ES-I3 (cell line): ENCODE data around the gene FAM78A.
A peak's percentile ranks its signal among the peaks of the same experiment; 100 is the strongest.

Experiments
- H3K36me3 ChIP-seq: 2 replicates; pipeline ENCODE4 v1.6.1; 2013; ENCODE audit warnings: mild to moderate bottlenecking, low read length, control low read depth, moderate library complexity; ENCODE audit not compliant: insufficient read depth
- H3K4me1 ChIP-seq: 2 replicates; pipeline ENCODE4 v1.6.1; 2013; ENCODE audit warnings: mild to moderate bottlenecking, control low read depth, low read length; ENCODE audit not compliant: insufficient read depth
- H3K9ac ChIP-seq: 2 replicates; pipeline ENCODE4 v1.6.1; 2013; ENCODE audit warnings: low read depth, mild to moderate bottlenecking, low read length, moderate library complexity
- H3K9me3 ChIP-seq: 2 replicates; pipeline ENCODE4 v1.6.1; 2013; ENCODE audit warnings: mild to moderate bottlenecking, low read length, moderate library complexity; ENCODE audit not compliant: control insufficient read depth, insufficient read depth

The FAM78A gene

GRCh38 chr9:131236161-131236560 lies 40.1 kb downstream of the FAM78A start:
- H3K9ac ChIP-seq = no peak overlapping the region

GRCh38 chr9:131235480-131235851 lies 40.8 kb downstream of the FAM78A start:
- Histone ChIP-seq H3K9ac (no peak overlapping the region), H3K9me3 (no peaks in the 10 kb centered on the region), H3K36me3 (peaks cover 14% of the 10 kb centered on the region), H3K4me1 (peaks cover 13% of the 10 kb centered on the region)

More at GRCh38 chr9:131236161-131236560, 40.1 kb downstream of the FAM78A start:
- Histone ChIP-seq H3K4me1 (peaks cover 13% of the 10 kb centered on the region), H3K9me3 (no peaks in the 10 kb centered on the region), H3K36me3 (peaks cover 14% of the 10 kb centered on the region)

- Histone ChIP-seq H3K4me1 (peaks cover 13% of the 10 kb centered on the region), H3K9ac (no peak overlapping the region), H3K36me3 (peaks cover 14% of the 10 kb centered on the region), H3K9me3 (no peaks in the 10 kb centered on the region)
Observed at GRCh38 chr9:131234799-131235479, 41.4 kb downstream of the FAM78A start.

- Histone ChIP-seq H3K9ac (no peak overlapping the region), H3K4me1 (peaks cover 16% of the 10 kb centered on the region), H3K9me3 (no peaks in the 10 kb centered on the region), H3K36me3 (peaks cover 22% of the 10 kb centered on the region)
Observed at GRCh38 chr9:131233995-131234394, 42.3 kb downstream of the FAM78A start.

- Histone ChIP-seq H3K36me3 (peaks cover 22% of the 10 kb centered on the region), H3K9ac (no peak overlapping the region), H3K4me1 (peaks cover 16% of the 10 kb centered on the region), H3K9me3 (no peaks in the 10 kb centered on the region)
Observed at GRCh38 chr9:131233556-131233955, 42.8 kb downstream of the FAM78A start.

GRCh38 chr9:131228988-131229387 lies 47.3 kb downstream of the FAM78A start:
- Histone ChIP-seq H3K4me1 (peaks cover 30% of the 10 kb centered on the region), H3K9ac (no peak overlapping the region), H3K9me3 (no peaks in the 10 kb centered on the region), H3K36me3 (peaks cover 19% of the 10 kb centered on the region)

GRCh38 chr9:131227959-131228460 lies 48.3 kb downstream of the FAM78A start:
- no peaks in the 10 kb centered on the region for H3K9me3 ChIP-seq
- peaks cover 15% of the 10 kb centered on the region; the same call in 1 of the 2 replicates for H3K36me3 ChIP-seq
- H3K9ac ChIP-seq = 0 out of 2 replicates have a peak overlapping the region, but pooled peaks have one; percentile 24
- peaks cover 30% of the 10 kb centered on the region for H3K4me1 ChIP-seq

- Histone ChIP-seq H3K4me1 (peaks cover 30% of the 10 kb centered on the region), H3K9me3 (no peaks in the 10 kb centered on the region), H3K9ac (no peak overlapping the region), H3K36me3 (peaks cover 12% of the 10 kb centered on the region)
Observed at GRCh38 chr9:131227112-131227958, 49.0 kb downstream of the FAM78A start.

GRCh38 chr9:131226226-131226625 lies 50.1 kb downstream of the FAM78A start:
- H3K9me3 ChIP-seq = no peaks in the 10 kb centered on the region
- peaks cover 10% of the 10 kb centered on the region for H3K36me3 ChIP-seq
- H3K9ac ChIP-seq = no peak overlapping the region
- H3K4me1 ChIP-seq = peaks cover 30% of the 10 kb centered on the region

GRCh38 chr9:131222460-131222859 lies 53.9 kb downstream of the FAM78A start:
- Histone ChIP-seq H3K9me3 (no peaks in the 10 kb centered on the region), H3K9ac (no peak overlapping the region), H3K4me1 (peaks cover 14% of the 10 kb centered on the region), H3K36me3 (peaks cover 5% of the 10 kb centered on the region)

GRCh38 chr9:131220485-131220884 lies 55.8 kb downstream of the FAM78A start:
- H3K9me3 ChIP-seq = no peaks in the 10 kb centered on the region
- no peak overlapping the region for H3K9ac ChIP-seq
- H3K36me3 ChIP-seq = peaks cover 5% of the 10 kb centered on the region
- no peaks in the 10 kb centered on the region for H3K4me1 ChIP-seq

- Histone ChIP-seq H3K36me3 (peaks cover 5% of the 10 kb centered on the region), H3K9ac (no peak overlapping the region), H3K9me3 (no peaks in the 10 kb centered on the region), H3K4me1 (no peaks in the 10 kb centered on the region)
Observed at GRCh38 chr9:131218370-131218769, 57.9 kb downstream of the FAM78A start.

GRCh38 chr9:131217331-131218031 lies 58.8 kb downstream of the FAM78A start:
- Histone ChIP-seq H3K36me3 (peaks cover 5% of the 10 kb centered on the region), H3K4me1 (no peaks in the 10 kb centered on the region)

GRCh38 chr9:131216806-131217205 lies 59.5 kb downstream of the FAM78A start:
- H3K4me1 ChIP-seq = no peaks in the 10 kb centered on the region
- H3K9me3 ChIP-seq = peaks cover 4% of the 10 kb centered on the region; the same call in 1 of the 2 replicates
- H3K9ac ChIP-seq = no peak overlapping the region
- peaks cover 5% of the 10 kb centered on the region for H3K36me3 ChIP-seq

More at GRCh38 chr9:131217331-131218031, 58.8 kb downstream of the FAM78A start:
- Histone ChIP-seq H3K9me3 (no peaks in the 10 kb centered on the region; the same call in 1 of the 2 replicates), H3K9ac (no peak overlapping the region)
